WTC11 (cell line): ENCODE results near the gene CLK3. TPM values are rescaled to one million over a fixed set of nuclear protein-coding genes. Genes with fewer than 3 reads are reported as not detected.

Source experiments
- ATAC-seq: fragments of 200-7000 bp; cut with Tn5 transposase; 2 replicates; pipeline ENCODE4 v1.10.0; 2021; ENCODE audit warnings: mild to moderate bottlenecking, moderate library complexity
- CTCF ChIA-PET: fragments of 300-600 bp; sonication (Branson Sonifier 250); formaldehyde crosslinking; loops from one replicate; lab custom pipeline; 2021; ENCODE audit warnings: antibody characterized with exemption; lab: Charles Lee
- POLR2A ChIA-PET: fragments of 350-600 bp; sonication (Branson Sonifier 250); formaldehyde crosslinking; loops from one replicate; lab custom pipeline; 2021; ENCODE audit warnings: antibody characterized with exemption; lab: Charles Lee
- DNase-seq: peaks from one replicate; pipeline ENCODE4 v3.0.0; 2021; ENCODE audit warnings: low spot score
- H3K27ac Mint-ChIP-seq: 2 replicates; pipeline ENCODE4 v1.8.0; 2021; ENCODE audit warnings: mixed read lengths
- H3K27me3 Mint-ChIP-seq: 2 replicates; pipeline ENCODE4 v1.8.0; 2021; ENCODE audit warnings: low read depth, mild to moderate bottlenecking, moderate library complexity, mixed read lengths
- H3K36me3 Mint-ChIP-seq: 2 replicates; pipeline ENCODE4 v1.8.0; 2021; ENCODE audit warnings: mixed read lengths
- H3K4me1 Mint-ChIP-seq: 2 replicates; pipeline ENCODE4 v1.8.0; 2022; ENCODE audit warnings: mixed read lengths
- H3K4me3 Mint-ChIP-seq: 2 replicates; pipeline ENCODE4 v1.8.0; 2021; ENCODE audit warnings: mild to moderate bottlenecking, moderate library complexity, mixed read lengths
- H3K9me3 Mint-ChIP-seq: 2 replicates; pipeline ENCODE4 v1.8.0; 2021; ENCODE audit warnings: mixed read lengths
- ARID4B ChIP-seq: sonication (generic); formaldehyde crosslinking; IDR thresholded peaks from 2 replicates; pipeline ENCODE4 v1.8.0; 2023; ENCODE audit warnings: missing genetic modification reagents, mild to moderate bottlenecking, borderline replicate concordance
- CREB1 ChIP-seq: sonication (generic); formaldehyde crosslinking; IDR thresholded peaks from 2 replicates; pipeline ENCODE4 v1.8.0; 2023; ENCODE audit warnings: mild to moderate bottlenecking, missing genetic modification reagents
- E2F4 ChIP-seq: sonication (generic); formaldehyde crosslinking; IDR thresholded peaks from 2 replicates; pipeline ENCODE4 v1.8.1; 2022; ENCODE audit warnings: low read depth, mild to moderate bottlenecking, moderate library complexity, missing genetic modification reagents, borderline replicate concordance
- E2F5 ChIP-seq: sonication (generic); formaldehyde crosslinking; IDR thresholded peaks from 2 replicates; pipeline ENCODE4 v1.8.1; 2022; ENCODE audit warnings: mild to moderate bottlenecking, moderate library complexity, missing genetic modification reagents
- ETV6 ChIP-seq: sonication (generic); formaldehyde crosslinking; IDR thresholded peaks from 2 replicates; pipeline ENCODE4 v1.8.1; 2022; ENCODE audit warnings: mild to moderate bottlenecking, missing genetic modification reagents
- GABPB1 ChIP-seq: sonication (generic); formaldehyde crosslinking; IDR thresholded peaks from 2 replicates; pipeline ENCODE4 v1.8.1; 2023; ENCODE audit warnings: mild to moderate bottlenecking, missing genetic modification reagents
- GTF2I ChIP-seq: fragments of 250-450 bp; sonication (Bioruptor Pico); conservative IDR thresholded peaks from 2 replicates; pipeline ENCODE4 v1.4.0; 2021; ENCODE audit warnings: mild to moderate bottlenecking
- NFE2L1 ChIP-seq: sonication (generic); formaldehyde crosslinking; IDR thresholded peaks from 2 replicates; pipeline ENCODE4 v1.8.1; 2023; ENCODE audit warnings: missing genetic modification reagents
- NFYB ChIP-seq: sonication (generic); formaldehyde crosslinking; conservative IDR thresholded peaks from 2 replicates; pipeline ENCODE4 v1.8.0; 2022; ENCODE audit warnings: low read depth, missing genetic modification reagents
- NR2C2 ChIP-seq: sonication (generic); formaldehyde crosslinking; IDR thresholded peaks from 2 replicates; pipeline ENCODE4 v1.8.0; 2022; ENCODE audit warnings: mild to moderate bottlenecking, missing genetic modification reagents
- NR3C1 ChIP-seq: sonication (generic); formaldehyde crosslinking; conservative IDR thresholded peaks from 2 replicates; pipeline ENCODE4 v1.8.1; 2023; ENCODE audit warnings: low read depth, mild to moderate bottlenecking, missing genetic modification reagents
- PRRX2 ChIP-seq: fragments of 250-450 bp; sonication (Bioruptor Pico); IDR thresholded peaks from 2 replicates; pipeline ENCODE4 v1.8.0; 2021; ENCODE audit warnings: mild to moderate bottlenecking
- RELA ChIP-seq: sonication (generic); formaldehyde crosslinking; IDR thresholded peaks from 2 replicates; pipeline ENCODE4 v1.8.1; 2022; ENCODE audit warnings: missing genetic modification reagents, mild to moderate bottlenecking, borderline replicate concordance
- USF2 ChIP-seq: sonication (generic); formaldehyde crosslinking; IDR thresholded peaks from 2 replicates; pipeline ENCODE4 v1.8.1; 2023; ENCODE audit warnings: mild to moderate bottlenecking, missing genetic modification reagents, moderate library complexity
- ZBTB21 ChIP-seq: sonication (generic); formaldehyde crosslinking; IDR thresholded peaks from 2 replicates; pipeline ENCODE4 v1.8.1; 2023; ENCODE audit warnings: mild to moderate bottlenecking, missing genetic modification reagents, borderline replicate concordance
- ZNF423 ChIP-seq: fragments of 250-450 bp; sonication (Bioruptor Pico); IDR thresholded peaks from 2 replicates; pipeline ENCODE4 v2.1.2; 2022; ENCODE audit warnings: mild to moderate bottlenecking, moderate library complexity
- ZNF671 ChIP-seq: fragments of 250-450 bp; sonication (Bioruptor Pico); IDR thresholded peaks from 2 replicates; pipeline ENCODE4 v1.8.0; 2021; ENCODE audit warnings: mild to moderate bottlenecking
- ZSCAN18 ChIP-seq: fragments of 250-450 bp; sonication (Bioruptor Pico); IDR thresholded peaks from 2 replicates; pipeline ENCODE4 v2.1.2; 2022; ENCODE audit warnings: mild to moderate bottlenecking, moderate library complexity
- total RNA-seq: library from RNA; stranded (reverse); gene quantifications from 3 replicates; pipeline ENCODE4 v1.2.3, GENCODE V29; 2021

The CLK3 gene
- total RNA-seq, 1 experiment from 2014 or later: 48.1 TPM

- Mint-ChIP-seq H3K4me3 (no peak overlapping the region), H3K4me1 (peaks cover 20% of the 10 kb centered on the region), H3K9me3 (no peaks in the 10 kb centered on the region), H3K36me3 (peaks cover 66% of the 10 kb centered on the region), H3K27ac (peak overlapping the region; percentile 95), H3K27me3 (no peaks in the 10 kb centered on the region)
- ChIA-PET POLR2A (interaction anchor here (0.6 to 1.2 kb wide), 2 partner anchors 93 to 138 kb away, joined by 3 to 5 read pairs; no protein-coding TSS in a partner anchor), CTCF (interaction anchor here (0.5 to 6.5 kb wide), 55 partner anchors 11 to 627 kb away, joined by 3 to 87 read pairs (median 4); partner anchors contain the start of genes ARID3B, CPLX3, CYP1A1 and CYP1A2)
- TF ChIP-seq GTF2I (CRISPR knock-in tag): no peak
- ATAC-seq (no peak), DNase-seq (no peak)
Measured at GRCh38 chr15:74621546-74621920, 5.9 kb downstream of the CLK3 start.

GRCh38 chr15:74621936-74622335 is 6.3 kb downstream of the CLK3 start:
- DNase-seq: peak; percentile 76
- peaks cover 69% of the 10 kb centered on the region for H3K36me3 Mint-ChIP-seq
- ATAC-seq: peak; percentile 66
- ChIA-PET POLR2A (interaction anchor here (1.2 kb wide), 1 partner anchor 138 kb away, joined by 3 read pairs; no protein-coding TSS in a partner anchor), CTCF (interaction anchor here (0.7 to 6.5 kb wide), 19 partner anchors 11 to 336 kb away, joined by 3 to 87 read pairs (median 6); partner anchors contain the start of genes ARID3B, CYP1A1, FAM219B and MPI)
- H3K4me1 Mint-ChIP-seq: peaks cover 16% of the 10 kb centered on the region
- no peaks in the 10 kb centered on the region for H3K9me3 Mint-ChIP-seq
- H3K27ac Mint-ChIP-seq: peak overlapping the region; percentile 95
- TF ChIP-seq ETV6 (no peak), NFYB (CRISPR knock-in tag) (peak; percentile 67)
- H3K27me3 Mint-ChIP-seq: no peaks in the 10 kb centered on the region
- H3K4me3 Mint-ChIP-seq: no peak overlapping the region

GRCh38 chr15:74622758-74623157 is 7.1 kb downstream of the CLK3 start:
- Mint-ChIP-seq H3K4me3 (no peak overlapping the region), H3K27ac (no peak overlapping the region), H3K9me3 (no peaks in the 10 kb centered on the region), H3K36me3 (peaks cover 75% of the 10 kb centered on the region), H3K27me3 (no peaks in the 10 kb centered on the region), H3K4me1 (peaks cover 10% of the 10 kb centered on the region)
- ChIA-PET POLR2A (no interaction called here), CTCF (interaction anchor here (2.1 to 6.5 kb wide), 3 partner anchors 10 to 148 kb away, joined by 20 to 87 read pairs (median 78); no protein-coding TSS in a partner anchor)
- no peak for DNase-seq
- no peak for ATAC-seq
- no peak for TF ChIP-seq CREB1 (CRISPR knock-in tag)
- no peak for TF ChIP-seq ZNF671 (CRISPR knock-in tag)

GRCh38 chr15:74624020-74624602 is 8.5 kb downstream of the CLK3 start:
- Mint-ChIP-seq H3K9me3 (no peaks in the 10 kb centered on the region), H3K36me3 (peaks cover 88% of the 10 kb centered on the region), H3K27me3 (no peaks in the 10 kb centered on the region), H3K4me1 (peaks cover 10% of the 10 kb centered on the region), H3K27ac (no peak overlapping the region), H3K4me3 (no peak overlapping the region)
- DNase-seq: no peak
- no peak for ATAC-seq
- ChIA-PET POLR2A (no interaction called here), CTCF (interaction anchor here (0.7 kb wide), 1 partner anchor 378 kb away, joined by 3 read pairs; no protein-coding TSS in a partner anchor)
- no peak for TF ChIP-seq E2F5
- TF ChIP-seq PRRX2 (CRISPR knock-in tag): no peak
- TF ChIP-seq GABPB1 (CRISPR knock-in tag): no peak
- TF ChIP-seq ZNF671 (CRISPR knock-in tag): no peak
- no peak for TF ChIP-seq NR2C2 (CRISPR knock-in tag)
- TF ChIP-seq USF2 (CRISPR knock-in tag): no peak
- no peak for TF ChIP-seq RELA (CRISPR knock-in tag)
- TF ChIP-seq E2F4 (CRISPR knock-in tag): no peak
- TF ChIP-seq ZNF423 (CRISPR knock-in tag): no peak
- no peak for TF ChIP-seq ZSCAN18
- no peak for TF ChIP-seq NFE2L1 (CRISPR knock-in tag)
- TF ChIP-seq ZBTB21 (CRISPR knock-in tag): no peak
- no peak for TF ChIP-seq NR3C1 (CRISPR knock-in tag)
- TF ChIP-seq ARID4B (CRISPR knock-in tag): no peak
